GM18868 (cell line): ENCODE data around the gene TSPEAR.

Experiments
- ATAC-seq: cut with Tn5 transposase; IDR thresholded peaks from one replicate; pipeline ENCODE4 v1.9.1; 2021; ENCODE audit warnings: mild to moderate bottlenecking, moderate library complexity; ENCODE audit not compliant: unreplicated experiment

The TSPEAR gene

DNA sequence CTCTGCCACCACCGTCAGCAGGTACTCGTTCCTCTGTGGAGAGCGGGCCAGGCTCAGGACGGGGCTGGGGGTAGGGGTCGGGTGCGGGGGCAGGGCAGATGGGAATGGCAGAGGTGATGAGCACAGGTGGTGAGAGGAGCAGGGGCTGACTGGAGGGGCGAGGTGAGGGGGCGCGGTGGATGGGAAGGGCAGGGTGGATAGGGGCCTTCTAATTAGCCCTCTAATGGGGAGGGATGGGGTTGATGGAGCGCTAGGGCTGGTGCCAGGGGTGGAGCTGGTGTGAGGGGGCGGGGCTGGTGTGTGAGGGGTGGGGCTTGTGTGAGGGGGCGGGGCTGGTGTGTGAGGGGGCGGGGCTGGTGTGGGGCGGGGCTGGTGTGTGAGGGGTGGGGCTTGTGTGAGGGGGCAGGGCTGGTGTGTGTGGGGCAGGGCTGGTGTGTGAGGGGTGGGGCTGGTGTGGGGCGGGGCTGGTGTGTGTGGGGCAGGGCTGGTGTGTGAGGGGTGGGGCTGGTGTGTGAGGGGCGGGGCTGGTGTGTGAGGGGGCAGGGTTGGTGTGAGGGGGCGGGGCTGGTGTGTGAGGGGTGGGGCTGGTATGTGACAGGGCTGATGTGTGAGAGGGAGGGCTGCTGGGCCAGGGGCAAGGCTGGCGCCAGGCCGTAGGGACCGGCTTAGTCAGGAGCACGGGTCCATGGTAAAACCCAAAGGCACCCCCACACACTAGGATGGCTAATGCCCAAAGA lies 177.3 kb downstream of the TSPEAR start:
- ATAC-seq = no peak

DNA sequence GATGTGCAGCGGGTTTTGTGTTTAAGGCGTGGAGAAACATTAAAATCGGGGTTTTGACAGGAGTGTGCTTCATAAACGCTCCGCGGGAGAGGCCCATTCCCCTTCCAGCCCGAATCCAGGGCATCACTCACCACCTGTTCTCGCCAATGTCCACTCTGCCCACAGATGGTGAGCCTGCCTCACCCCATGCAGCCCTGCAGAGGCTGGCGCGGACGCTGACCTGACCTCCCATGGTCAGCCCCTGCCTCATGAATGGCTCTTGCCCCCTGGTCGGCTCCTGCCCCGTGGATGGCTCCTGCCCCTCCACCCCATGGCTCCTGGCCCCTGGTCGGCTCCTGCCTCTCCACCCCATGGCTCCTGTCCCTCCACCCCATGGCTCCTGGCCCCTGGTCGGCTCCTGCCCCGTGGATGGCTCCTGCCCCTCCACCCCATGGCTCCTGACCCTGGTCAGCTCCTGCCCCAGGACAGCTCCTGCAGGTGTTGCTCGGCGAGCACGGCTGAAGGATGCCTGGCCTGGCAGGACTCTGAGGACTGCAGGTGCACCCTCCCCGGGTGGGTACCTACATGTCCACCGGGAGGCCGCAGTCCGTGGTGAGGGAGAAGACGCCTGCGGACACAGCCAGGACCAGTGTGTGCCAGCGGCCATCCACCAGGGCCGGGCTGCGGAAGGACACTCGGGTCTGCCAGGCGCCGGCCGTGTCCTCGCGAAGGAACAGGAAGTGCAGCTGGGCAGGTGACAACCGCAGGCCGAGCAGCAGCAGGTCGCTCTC lies 178.1 kb downstream of the TSPEAR start:
- no peak for ATAC-seq

GRCh38 chr21:44532712-44533111 lies 178.7 kb downstream of the TSPEAR start:
- ATAC-seq = no peak

- ATAC-seq = no peak
Measured at GRCh38 chr21:44531606-44532564, 179.5 kb downstream of the TSPEAR start.

DNA sequence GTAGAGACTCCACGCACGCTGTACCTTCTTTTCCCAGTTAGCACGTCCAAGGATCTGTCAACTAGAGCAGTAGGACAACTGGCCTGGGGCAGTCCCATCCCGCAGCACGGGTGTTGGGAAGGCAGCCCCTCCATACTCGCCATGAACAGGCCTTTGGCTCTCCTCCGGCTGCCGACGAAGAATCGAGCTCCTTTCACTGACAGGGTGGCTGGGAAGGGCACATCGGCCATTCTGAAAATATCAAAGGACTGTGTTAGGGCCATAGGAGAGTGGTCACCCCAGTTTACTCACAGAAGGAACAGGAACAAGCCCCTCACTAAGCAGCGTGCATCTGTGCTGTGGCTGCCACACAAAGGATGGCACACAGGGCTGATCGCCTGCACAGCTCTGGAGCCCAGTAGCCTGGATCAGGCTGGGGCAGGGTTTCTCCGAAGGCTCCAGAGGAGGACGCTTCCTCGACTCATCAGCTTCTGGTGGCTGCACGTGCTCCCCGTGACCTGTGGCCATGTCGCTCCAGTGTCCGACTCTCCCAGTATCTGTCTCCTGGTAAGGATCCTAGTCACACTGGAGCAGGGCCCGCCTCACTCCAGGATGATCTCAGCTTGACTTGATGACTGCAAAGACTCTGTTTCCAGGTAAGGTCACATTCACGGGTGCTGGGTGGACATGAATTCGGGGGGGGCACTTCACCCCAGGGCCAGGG lies 180.3 kb downstream of the TSPEAR start:
- no peak for ATAC-seq

GRCh38 chr21:44530221-44530902 lies 181.0 kb downstream of the TSPEAR start:
- no peak for ATAC-seq

DNA sequence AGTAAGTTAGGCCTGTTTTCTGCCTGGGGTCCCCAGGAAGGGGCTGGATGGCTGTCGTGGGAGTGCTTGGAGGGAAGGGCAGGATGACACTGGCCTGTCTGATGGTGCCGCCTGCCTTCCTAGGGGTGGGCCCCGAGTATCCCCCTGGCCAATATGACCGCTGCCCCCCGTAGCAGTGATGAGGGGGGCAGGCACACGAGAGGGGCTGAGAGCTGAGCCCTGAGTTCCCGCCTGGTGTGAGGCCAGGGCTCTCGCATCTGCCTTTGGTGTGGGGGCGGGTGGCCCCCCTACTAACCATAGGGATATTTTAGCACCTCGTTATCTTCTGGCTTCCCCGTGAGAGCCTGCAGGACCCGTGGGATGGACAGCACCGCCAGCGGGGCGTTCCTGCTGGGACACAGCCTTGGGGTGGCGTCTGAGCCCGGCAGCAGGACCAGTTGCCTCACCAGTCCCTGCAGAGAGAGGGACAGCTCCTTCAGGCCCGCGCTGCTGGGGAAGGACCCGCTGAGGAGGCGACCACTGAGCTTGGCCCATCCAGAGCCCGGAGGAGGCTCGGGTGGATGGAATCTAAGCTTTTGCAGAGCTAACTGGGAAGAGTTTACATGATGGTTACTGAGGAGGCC lies 181.8 kb downstream of the TSPEAR start:
- ATAC-seq = no peak

DNA sequence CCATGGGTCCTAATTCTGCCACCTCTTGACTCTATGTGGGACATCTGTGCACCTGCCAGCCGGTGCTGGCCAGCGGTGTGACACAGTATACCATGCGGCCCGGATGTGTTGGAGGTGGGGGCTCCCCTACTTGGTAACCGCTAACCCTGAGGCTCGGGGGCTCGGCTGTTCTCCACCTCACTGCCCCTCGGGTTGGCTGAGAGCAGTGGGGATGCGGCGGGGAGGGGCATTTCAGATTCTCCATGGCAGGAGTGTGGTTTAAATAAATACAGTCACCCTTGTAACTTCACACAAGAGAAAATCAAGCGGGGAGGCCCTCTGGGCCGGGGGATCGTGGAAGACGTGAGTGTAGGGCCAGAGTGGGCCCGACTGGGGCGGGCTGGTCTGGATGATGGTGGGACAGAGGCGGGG lies 182.4 kb downstream of the TSPEAR start:
- no peak for ATAC-seq

- ATAC-seq = no peak
Measured at GRCh38 chr21:44528634-44528995, 182.8 kb downstream of the TSPEAR start.

DNA sequence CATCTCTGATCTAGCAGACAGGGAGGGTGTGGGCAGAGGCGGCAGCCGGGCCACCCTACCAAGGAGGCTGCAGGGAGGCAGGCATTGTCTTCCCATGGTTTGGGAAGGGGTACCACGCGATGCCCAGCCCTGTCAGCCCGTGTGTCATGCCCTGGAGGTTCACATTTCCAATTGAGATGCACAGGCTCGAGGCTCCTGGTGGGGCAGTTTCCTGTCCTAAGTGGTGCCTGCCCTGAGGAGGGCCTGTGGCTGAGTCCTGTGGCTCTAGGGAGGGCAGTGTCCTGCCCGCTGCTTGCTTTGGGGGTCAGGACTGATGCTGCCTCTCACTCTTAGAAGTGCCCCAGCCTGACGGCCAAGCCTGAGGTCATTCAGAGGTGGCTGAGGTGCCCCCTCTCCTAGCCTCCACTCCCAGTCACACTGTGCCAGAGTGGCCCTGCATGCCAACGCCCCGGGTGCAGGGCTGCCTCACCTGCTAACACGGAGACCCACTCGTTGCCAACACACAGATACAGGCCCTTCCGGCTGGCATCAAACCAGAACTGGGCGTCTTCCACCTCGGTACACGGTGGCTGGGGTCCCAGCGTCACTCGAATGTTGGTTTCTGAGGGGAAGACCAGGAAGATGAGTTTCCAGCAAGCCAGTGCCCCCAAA lies 183.3 kb downstream of the TSPEAR start:
- no peak for ATAC-seq

- no peak for ATAC-seq
Measured at GRCh38 chr21:44527156-44527982, 184.0 kb downstream of the TSPEAR start.

GRCh38 chr21:44526096-44526997 lies 185.0 kb downstream of the TSPEAR start:
- no peak for ATAC-seq

- ATAC-seq = no peak
Measured at GRCh38 chr21:44525391-44526095, 185.8 kb downstream of the TSPEAR start.

DNA sequence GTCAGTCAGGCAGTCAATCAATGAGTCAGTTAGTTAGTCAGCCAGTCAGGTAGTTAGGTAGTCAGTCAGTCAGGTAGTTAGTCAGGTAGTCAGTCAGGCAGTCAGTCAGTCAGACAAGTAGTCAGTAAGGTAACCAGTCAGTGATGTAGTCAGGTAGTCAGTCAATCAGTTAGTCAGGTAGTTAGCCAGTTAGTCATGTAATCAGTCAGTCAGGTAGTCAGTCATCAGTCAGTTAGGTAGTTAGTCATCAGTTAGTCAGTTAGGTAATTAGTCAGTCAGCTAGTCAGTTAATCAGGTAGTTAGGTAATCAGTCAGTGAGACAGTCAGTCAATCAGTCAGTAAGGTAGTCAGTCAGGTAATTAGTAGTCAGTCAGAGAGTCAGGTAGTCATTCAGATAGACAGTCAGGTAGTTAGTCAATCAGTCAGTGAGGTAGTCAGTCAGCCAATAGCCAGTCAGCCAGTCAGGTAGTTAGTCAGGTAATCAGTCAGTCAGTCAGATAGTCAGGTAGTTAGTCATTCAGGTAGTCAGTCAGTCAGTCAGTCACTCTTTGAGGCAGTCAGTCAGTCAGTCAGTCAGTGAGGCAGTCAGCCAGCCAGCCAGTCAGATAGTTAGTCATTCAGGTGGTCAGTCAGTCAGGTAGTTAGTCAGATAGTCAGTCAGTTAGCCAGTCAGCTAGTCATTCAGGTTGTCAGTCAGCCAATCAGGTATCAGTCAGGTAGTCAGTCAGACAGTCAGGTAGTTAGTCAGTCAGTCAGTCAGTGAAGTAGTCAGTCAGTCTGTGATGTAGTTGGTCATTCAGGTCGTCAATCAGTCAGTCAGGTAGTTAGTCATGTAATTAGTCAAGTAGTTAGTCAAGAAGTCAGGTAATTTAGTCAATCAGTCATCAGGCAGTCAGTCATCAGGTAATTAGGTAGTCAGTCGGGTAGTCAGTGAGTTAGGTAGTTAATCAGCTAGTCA lies 186.7 kb downstream of the TSPEAR start:
- no peak for ATAC-seq

DNA sequence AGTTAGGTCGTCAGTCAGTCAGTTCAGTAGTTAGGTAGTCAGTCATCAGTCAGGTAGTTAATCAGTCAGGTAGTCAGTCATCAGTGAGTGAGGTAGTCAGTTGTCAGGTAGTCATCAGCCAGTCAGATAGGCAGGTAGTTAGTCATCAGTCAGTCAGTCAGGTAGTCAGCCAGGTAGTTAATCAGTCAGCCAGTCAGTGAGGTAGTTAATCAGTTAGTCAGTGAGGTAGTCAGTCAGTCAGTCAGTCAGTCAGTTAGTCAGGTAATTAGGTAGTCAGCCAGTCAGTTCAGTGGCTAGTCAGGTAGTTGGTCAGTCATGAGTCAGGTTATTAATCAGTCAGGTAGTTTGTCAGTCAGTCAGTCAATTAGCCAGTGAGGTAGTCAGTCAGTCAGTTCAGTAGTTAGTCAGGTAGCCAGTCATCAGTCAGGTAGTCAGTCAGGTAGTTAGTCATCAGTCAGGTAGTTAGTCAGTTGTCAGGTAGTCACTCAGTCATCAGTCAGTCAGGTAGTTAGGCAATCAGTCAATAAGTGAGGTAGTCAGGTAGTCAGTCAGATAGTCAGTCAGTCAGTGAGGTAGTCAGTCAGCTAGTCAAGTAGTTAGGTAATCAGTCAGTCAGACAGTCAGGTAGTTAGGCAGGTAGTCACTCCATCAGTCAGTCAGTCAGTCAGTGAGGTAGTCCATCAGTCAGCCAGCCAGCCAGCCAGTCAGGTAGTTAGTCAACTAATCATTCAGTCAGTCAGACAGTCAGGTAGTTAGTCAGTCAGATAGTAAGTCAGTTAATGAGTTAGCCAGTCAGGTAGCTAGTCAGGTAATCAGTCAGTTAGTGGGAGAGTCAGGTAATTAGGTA lies 187.6 kb downstream of the TSPEAR start:
- ATAC-seq = no peak
